Pulmonary artery endothelial cell (primary cell): ENCODE measurements around the gene FTSJ3. TPM values are rescaled to one million over a fixed set of nuclear protein-coding genes. Genes with fewer than 3 reads are reported as not detected.

ENCODE experiments used
- DNase-seq: peaks from one replicate; pipeline ENCODE4 v3.0.0-alpha.2; 2011; ENCODE audit warnings: low read depth, low spot score
- total RNA-seq: library from RNA; depleted of rRNA; stranded (reverse); fragments of >200 nt; gene quantifications from 2 replicates; pipeline ENCODE4 v1.2.3, GENCODE V29; 2014

The FTSJ3 gene
- total RNA-seq, 1 donor from 2014 or later = 64.3 TPM

GRCh38 chr17:63842540-63843386 is 15.3 kb upstream of the FTSJ3 start, which contains the start of gene SMARCD2:
TSS of gene SMARCD2 (minus strand) at chr17:63842685. CDS start at chr17:63842674, 11 bp downstream.
- DNase-seq = peak; percentile 97

GRCh38 chr17:63842173-63842539 is 14.7 kb upstream of the FTSJ3 start:
- no peak for DNase-seq

- DNase-seq = no peak
Observed at GRCh38 chr17:63841350-63842172, 14.1 kb upstream of the FTSJ3 start.

GRCh38 chr17:63840591-63841349 is 13.3 kb upstream of the FTSJ3 start:
- no peak for DNase-seq

- DNase-seq = no peak
Observed at GRCh38 chr17:63838631-63839171, 11.2 kb upstream of the FTSJ3 start.

- DNase-seq = no peak
Observed at GRCh38 chr17:63837962-63838600, 10.6 kb upstream of the FTSJ3 start.

GRCh38 chr17:63837480-63837879 is 10.0 kb upstream of the FTSJ3 start:
- no peak for DNase-seq

GRCh38 chr17:63836811-63837210 is 9.3 kb upstream of the FTSJ3 start:
- DNase-seq = no peak

- no peak for DNase-seq
Observed at GRCh38 chr17:63835167-63835720, 7.8 kb upstream of the FTSJ3 start.

GRCh38 chr17:63834431-63835166 is 7.1 kb upstream of the FTSJ3 start:
- DNase-seq = peak; percentile 73

- DNase-seq = no peak
Observed at GRCh38 chr17:63833741-63834373, 6.4 kb upstream of the FTSJ3 start.

- no peak for DNase-seq
Observed at GRCh38 chr17:63833026-63833740, 5.7 kb upstream of the FTSJ3 start.

- DNase-seq = no peak
Observed at GRCh38 chr17:63832455-63832854, 5.0 kb upstream of the FTSJ3 start.

GRCh38 chr17:63832014-63832413 is 4.6 kb upstream of the FTSJ3 start:
- no peak for DNase-seq

- no peak for DNase-seq
Observed at GRCh38 chr17:63831505-63831904, 4.0 kb upstream of the FTSJ3 start.

GRCh38 chr17:63830904-63831491 is 3.5 kb upstream of the FTSJ3 start:
- no peak for DNase-seq

- no peak for DNase-seq
Observed at GRCh38 chr17:63830278-63830677, 2.8 kb upstream of the FTSJ3 start.

- DNase-seq = no peak
Observed at GRCh38 chr17:63828936-63829335, 1.5 kb upstream of the FTSJ3 start.
